Measurements from ENCODE around the gene MAP3K1. TPM values are rescaled to one million over a fixed set of nuclear protein-coding genes. Genes with fewer than 3 reads are reported as not detected.

Gene MAP3K1
- total RNA-seq, 2 experiments from 2014 or later, result 18.2 to 19.2 TPM

- no peak overlapping the region for H3K27ac Mint-ChIP-seq
- CTCF ChIA-PET, result interaction anchor here (0.6 to 2.3 kb wide), 3 partner anchors 11 to 108 kb away, joined by 3 to 8 read pairs (median 3); no protein-coding TSS in a partner anchor
- peaks cover 72% of the 10 kb centered on the region for H3K4me1 Mint-ChIP-seq (ENCODE audit: low read depth)
- H3K36me3 Mint-ChIP-seq (ENCODE audit: low read depth), result peaks cover 2% of the 10 kb centered on the region
- DNase-seq, result no peak
- H3K4me3 Mint-ChIP-seq, result no peak overlapping the region
- H3K9me3 Mint-ChIP-seq, result no peaks in the 10 kb centered on the region
- no peaks in the 10 kb centered on the region for H3K27me3 Mint-ChIP-seq (ENCODE audit: low read depth)
- intact Hi-C loops (cut with micrococcal nuclease), result no loop called here
Measured at GRCh38 chr5:56852228-56853000, 37.1 kb downstream of the MAP3K1 start.

- Mint-ChIP-seq H3K4me3 (no peak overlapping the region), H3K36me3 (ENCODE audit: low read depth) (peaks cover 3% of the 10 kb centered on the region), H3K9me3 (no peaks in the 10 kb centered on the region), H3K27me3 (ENCODE audit: low read depth) (no peaks in the 10 kb centered on the region), H3K27ac (no peak overlapping the region), H3K4me1 (ENCODE audit: low read depth) (peaks cover 63% of the 10 kb centered on the region)
- DNase-seq, result no peak
- CTCF ChIA-PET, result interaction anchor here (0.5 to 0.6 kb wide), 2 partner anchors 72 to 183 kb away, joined by 3 read pairs; no protein-coding TSS in a partner anchor
- intact Hi-C loops (cut with micrococcal nuclease), result no loop called here
Measured at GRCh38 chr5:56853698-56854097, 38.3 kb downstream of the MAP3K1 start.

GRCh38 chr5:56854920-56855319 is 39.6 kb downstream of the MAP3K1 start:
- H3K4me1 Mint-ChIP-seq (ENCODE audit: low read depth), result peaks cover 51% of the 10 kb centered on the region
- intact Hi-C loops (cut with micrococcal nuclease), result no loop called here
- no peak overlapping the region for H3K27ac Mint-ChIP-seq

GRCh38 chr5:56856541-56857178 is 41.3 kb downstream of the MAP3K1 start:
- Mint-ChIP-seq H3K36me3 (ENCODE audit: low read depth) (peaks cover 14% of the 10 kb centered on the region), H3K4me1 (ENCODE audit: low read depth) (peaks cover 44% of the 10 kb centered on the region), H3K9me3 (no peaks in the 10 kb centered on the region), H3K27me3 (ENCODE audit: low read depth) (no peaks in the 10 kb centered on the region), H3K27ac (peak overlapping the region; percentile 48), H3K4me3 (no peak overlapping the region)
- intact Hi-C loops (cut with micrococcal nuclease), result no loop called here
- CTCF ChIA-PET, result interaction anchor here (1.4 kb wide), 2 partner anchors 13 to 19 kb away, joined by 5 to 6 read pairs; no protein-coding TSS in a partner anchor
- DNase-seq, result no peak

More at GRCh38 chr5:56854920-56855319, 39.6 kb downstream of the MAP3K1 start:
- Mint-ChIP-seq H3K9me3 (no peaks in the 10 kb centered on the region), H3K4me3 (no peak overlapping the region), H3K36me3 (ENCODE audit: low read depth) (peaks cover 4% of the 10 kb centered on the region), H3K27me3 (ENCODE audit: low read depth) (no peaks in the 10 kb centered on the region)
- CTCF ChIA-PET, result interaction anchor here (1.0 to 1.4 kb wide), 4 partner anchors 14 to 46 kb away, joined by 3 to 6 read pairs (median 4); no protein-coding TSS in a partner anchor
- DNase-seq, result no peak

- Mint-ChIP-seq H3K4me3 (no peak overlapping the region), H3K9me3 (no peaks in the 10 kb centered on the region), H3K27ac (no peak overlapping the region), H3K27me3 (ENCODE audit: low read depth) (no peaks in the 10 kb centered on the region), H3K4me1 (ENCODE audit: low read depth) (peaks cover 31% of the 10 kb centered on the region), H3K36me3 (ENCODE audit: low read depth) (peaks cover 19% of the 10 kb centered on the region)
- CTCF ChIA-PET, result interaction anchor here (1.4 kb wide), 2 partner anchors 16 to 23 kb away, joined by 3 read pairs; no protein-coding TSS in a partner anchor
- DNase-seq, result no peak
- intact Hi-C loops (cut with micrococcal nuclease), result no loop called here
Measured at GRCh38 chr5:56858777-56859442, 43.6 kb downstream of the MAP3K1 start.

- Mint-ChIP-seq H3K4me1 (ENCODE audit: low read depth) (peaks cover 15% of the 10 kb centered on the region), H3K9me3 (no peaks in the 10 kb centered on the region), H3K27me3 (ENCODE audit: low read depth) (no peaks in the 10 kb centered on the region), H3K4me3 (no peak overlapping the region), H3K27ac (peak overlapping the region; percentile 44), H3K36me3 (ENCODE audit: low read depth) (peaks cover 25% of the 10 kb centered on the region)
- intact Hi-C loops (cut with micrococcal nuclease), result no loop called here
- CTCF ChIA-PET, result interaction anchor here (0.6 to 2.2 kb wide), 2 partner anchors 24 to 432 kb away, joined by 3 to 8 read pairs; no protein-coding TSS in a partner anchor
- no peak for DNase-seq
Measured at GRCh38 chr5:56861893-56862485, 46.6 kb downstream of the MAP3K1 start.

- Mint-ChIP-seq H3K4me3 (no peak overlapping the region), H3K27me3 (ENCODE audit: low read depth) (no peaks in the 10 kb centered on the region), H3K27ac (no peak overlapping the region), H3K4me1 (ENCODE audit: low read depth) (peaks cover 15% of the 10 kb centered on the region), H3K9me3 (no peaks in the 10 kb centered on the region), H3K36me3 (ENCODE audit: low read depth) (peaks cover 25% of the 10 kb centered on the region)
- DNase-seq, result no peak
- CTCF ChIA-PET, result interaction anchor here (0.6 kb wide), 1 partner anchor 433 kb away, joined by 3 read pairs; no protein-coding TSS in a partner anchor
- intact Hi-C loops (cut with micrococcal nuclease), result no loop called here
Measured at GRCh38 chr5:56862909-56863308, 47.6 kb downstream of the MAP3K1 start.

- CTCF ChIA-PET, result no interaction called here
Measured at GRCh38 chr5:56871777-56872176, 56.4 kb downstream of the MAP3K1 start.

GRCh38 chr5:56873056-56873455 is 57.7 kb downstream of the MAP3K1 start:
- Mint-ChIP-seq H3K4me1 (ENCODE audit: low read depth) (peaks cover 20% of the 10 kb centered on the region), H3K36me3 (ENCODE audit: low read depth) (peaks cover 30% of the 10 kb centered on the region), H3K27ac (no peak overlapping the region), H3K27me3 (ENCODE audit: low read depth) (no peaks in the 10 kb centered on the region), H3K9me3 (no peaks in the 10 kb centered on the region), H3K4me3 (no peak overlapping the region)
- intact Hi-C loops (cut with micrococcal nuclease), result no loop called here
- CTCF ChIA-PET, result interaction anchor here (0.5 kb wide), 1 partner anchor 102 kb away, joined by 3 read pairs; no protein-coding TSS in a partner anchor
- no peak for DNase-seq

More at GRCh38 chr5:56871777-56872176, 56.4 kb downstream of the MAP3K1 start:
- H3K9me3 Mint-ChIP-seq, result no peaks in the 10 kb centered on the region
- H3K27ac Mint-ChIP-seq, result no peak overlapping the region
- intact Hi-C loops (cut with micrococcal nuclease), result no loop called here
- H3K36me3 Mint-ChIP-seq (ENCODE audit: low read depth), result peaks cover 24% of the 10 kb centered on the region
- H3K27me3 Mint-ChIP-seq (ENCODE audit: low read depth), result no peaks in the 10 kb centered on the region
- H3K4me3 Mint-ChIP-seq, result no peak overlapping the region
- DNase-seq, result no peak
- peaks cover 20% of the 10 kb centered on the region for H3K4me1 Mint-ChIP-seq (ENCODE audit: low read depth)

GRCh38 chr5:56876327-56876726 is 61.0 kb downstream of the MAP3K1 start:
- no peaks in the 10 kb centered on the region for H3K27me3 Mint-ChIP-seq (ENCODE audit: low read depth)
- no peak overlapping the region for H3K4me3 Mint-ChIP-seq
- CTCF ChIA-PET, result no interaction called here
- peaks cover 14% of the 10 kb centered on the region for H3K4me1 Mint-ChIP-seq (ENCODE audit: low read depth)
- intact Hi-C loops (cut with micrococcal nuclease), result no loop called here
- H3K27ac Mint-ChIP-seq, result no peak overlapping the region
- no peaks in the 10 kb centered on the region for H3K9me3 Mint-ChIP-seq
- peaks cover 31% of the 10 kb centered on the region for H3K36me3 Mint-ChIP-seq (ENCODE audit: low read depth)
- DNase-seq, result no peak

GRCh38 chr5:56881571-56881970 is 66.2 kb downstream of the MAP3K1 start:
- Mint-ChIP-seq H3K36me3 (ENCODE audit: low read depth) (peaks cover 42% of the 10 kb centered on the region), H3K9me3 (no peaks in the 10 kb centered on the region), H3K27me3 (ENCODE audit: low read depth) (no peaks in the 10 kb centered on the region), H3K4me1 (ENCODE audit: low read depth) (peaks cover 5% of the 10 kb centered on the region), H3K4me3 (no peak overlapping the region), H3K27ac (no peak overlapping the region)
- CTCF ChIA-PET, result no interaction called here
- DNase-seq, result no peak
- intact Hi-C loops (cut with micrococcal nuclease), result no loop called here

Measured in activated naive CD4-positive, alpha-beta T cell treated with anti-CD3 and anti-CD28 coated beads for 36 hours (primary cell).